NT2/D1 (cell line): ENCODE data around the gene INS.

Experiments
- DNase-seq: peaks from one replicate; pipeline ENCODE4 v3.0.0-alpha.2; 2011; ENCODE audit warnings: low read depth, low spot score
- H3K27me3 ChIP-seq: 2 replicates; pipeline ENCODE4 v1.6.0; 2011; ENCODE audit warnings: mild to moderate bottlenecking; ENCODE audit not compliant: insufficient read length, insufficient read depth
- H3K36me3 ChIP-seq: 2 replicates; pipeline ENCODE4 v1.6.1; 2011; ENCODE audit warnings: mild to moderate bottlenecking, low read length, mixed read lengths; ENCODE audit not compliant: insufficient read depth, insufficient read length
- H3K4me1 ChIP-seq: 2 replicates; pipeline ENCODE4 v1.5.1; 2011; ENCODE audit not compliant: insufficient read depth, insufficient read length
- H3K4me3 ChIP-seq: 2 replicates; pipeline ENCODE4 v1.5.1; 2011; ENCODE audit warnings: low read depth; ENCODE audit not compliant: insufficient read length
- H3K9ac ChIP-seq: 2 replicates; pipeline ENCODE4 v1.6.0; 2011; ENCODE audit warnings: low read depth; ENCODE audit not compliant: insufficient read length
- H3K9me3 ChIP-seq: 2 replicates; pipeline ENCODE4 v1.5.1; 2011; ENCODE audit warnings: mild to moderate bottlenecking, low read length; ENCODE audit not compliant: insufficient read depth
- SUZ12 ChIP-seq: IDR thresholded peaks from 2 replicates; pipeline ENCODE4 v1.6.1; 2011; ENCODE audit not compliant: insufficient read length, insufficient read depth; ENCODE audit errors: extremely low read depth
- YY1 ChIP-seq: IDR thresholded peaks from 2 replicates; pipeline ENCODE4 v1.6.1; 2011; ENCODE audit not compliant: insufficient read length, insufficient read depth
- ZNF274 ChIP-seq: IDR thresholded peaks from 2 replicates; pipeline ENCODE4 v1.6.1; 2011; ENCODE audit warnings: mild to moderate bottlenecking, low read depth, low read length

Gene INS

DNA sequence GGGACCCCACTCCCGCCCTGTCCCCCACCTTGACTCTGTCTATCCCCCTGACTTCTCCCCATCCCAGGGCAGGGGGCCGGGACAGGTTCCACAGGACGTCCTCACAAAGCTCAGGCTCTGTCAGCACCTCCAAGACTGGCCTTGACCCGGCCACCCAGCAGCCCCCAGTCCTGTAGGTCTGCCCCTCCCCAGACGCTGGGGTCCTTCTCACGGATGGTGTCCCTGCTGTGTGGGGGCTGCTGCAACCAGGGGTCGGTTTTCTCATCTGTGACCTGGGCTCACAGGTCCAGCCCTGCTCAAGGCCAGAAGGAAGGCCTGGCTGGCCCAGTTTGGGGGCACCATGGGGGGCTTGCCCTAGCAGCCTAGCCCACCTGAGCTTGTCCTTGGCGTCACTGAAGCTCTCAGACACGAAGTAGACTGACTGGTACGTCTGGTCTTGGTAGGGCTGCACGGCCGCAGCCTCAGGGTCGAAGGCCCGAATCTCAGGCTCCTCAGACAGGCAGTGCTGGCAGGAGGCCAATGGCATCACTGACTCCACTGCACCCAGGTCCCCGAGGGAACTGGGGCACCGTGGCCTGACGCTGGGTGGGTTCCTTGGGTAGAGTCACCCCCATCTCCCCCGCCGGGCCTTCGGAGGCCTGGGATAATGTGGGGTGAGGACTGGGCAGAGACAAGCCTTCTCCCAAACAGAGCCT lies 4.0 kb upstream of the INS start:
- Histone ChIP-seq H3K9ac (no peak overlapping the region), H3K9me3 (no peaks in the 10 kb centered on the region), H3K4me3 (no peak overlapping the region), H3K36me3 (no peaks in the 10 kb centered on the region), H3K27me3 (no peaks in the 10 kb centered on the region), H3K4me1 (peaks cover 24% of the 10 kb centered on the region)
- TF ChIP-seq YY1: no peak
- no peak for DNase-seq

DNA sequence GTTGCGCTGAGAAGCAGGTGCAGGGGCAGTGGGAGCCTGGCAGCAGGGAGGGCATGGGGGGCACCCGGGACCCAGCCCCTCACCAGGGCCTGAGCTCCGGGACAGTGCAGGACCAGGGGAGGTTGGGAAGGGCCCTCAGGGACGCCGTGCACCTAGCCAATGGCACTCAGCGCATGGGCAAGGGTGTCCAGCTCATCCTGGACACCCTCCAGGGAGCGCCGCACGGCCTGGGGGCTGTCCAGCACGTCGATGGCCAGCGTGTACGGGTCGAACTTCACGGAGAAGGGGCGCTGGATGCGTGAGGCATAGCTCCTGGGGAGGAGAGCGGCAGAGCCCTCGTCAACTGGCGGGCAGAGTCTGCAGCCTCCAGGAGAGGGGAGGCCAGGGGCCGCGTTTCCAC lies 3.1 kb upstream of the INS start:
- Histone ChIP-seq H3K4me3 (no peak overlapping the region), H3K36me3 (no peaks in the 10 kb centered on the region), H3K27me3 (no peaks in the 10 kb centered on the region), H3K4me1 (peaks cover 16% of the 10 kb centered on the region), H3K9me3 (no peaks in the 10 kb centered on the region), H3K9ac (no peak overlapping the region)
- DNase-seq: no peak
- TF ChIP-seq YY1 (no peak), ZNF274 (no peak), SUZ12 (no peak)

DNA sequence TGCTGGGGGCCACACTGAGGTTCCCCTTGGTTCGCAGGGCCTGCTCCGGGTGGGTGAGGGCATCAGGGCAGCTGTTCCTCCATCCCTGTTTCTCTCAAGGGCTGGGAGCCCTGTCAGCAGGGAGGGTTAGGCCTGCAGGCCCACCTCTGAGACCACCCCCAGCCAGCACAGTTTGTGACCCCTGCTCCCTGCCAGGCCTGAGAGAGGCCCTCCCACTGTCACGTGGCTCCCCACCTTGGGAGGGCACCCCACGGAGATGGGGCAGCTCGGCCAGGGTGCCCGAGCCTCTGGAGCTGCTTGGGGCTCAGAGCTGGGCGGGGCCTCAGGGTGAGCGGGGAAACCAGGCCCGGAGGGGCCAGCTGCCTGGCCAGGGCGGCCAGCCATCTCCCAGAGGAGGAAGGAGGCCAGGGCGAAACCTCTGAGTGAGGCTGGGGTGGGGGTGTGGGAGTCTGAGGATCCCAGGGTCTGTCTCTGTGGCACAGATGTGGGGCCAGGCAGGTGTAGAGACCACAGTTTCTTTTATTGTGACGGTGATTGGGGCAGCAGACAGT lies 2.5 kb upstream of the INS start:
- TF ChIP-seq YY1 (no peak), ZNF274 (no peak), SUZ12 (no peak)
- Histone ChIP-seq H3K9ac (peak overlapping the region; percentile 32), H3K9me3 (no peaks in the 10 kb centered on the region), H3K36me3 (no peaks in the 10 kb centered on the region), H3K4me3 (no peak overlapping the region), H3K27me3 (no peaks in the 10 kb centered on the region), H3K4me1 (peaks cover 11% of the 10 kb centered on the region)
- no peak for DNase-seq

DNA sequence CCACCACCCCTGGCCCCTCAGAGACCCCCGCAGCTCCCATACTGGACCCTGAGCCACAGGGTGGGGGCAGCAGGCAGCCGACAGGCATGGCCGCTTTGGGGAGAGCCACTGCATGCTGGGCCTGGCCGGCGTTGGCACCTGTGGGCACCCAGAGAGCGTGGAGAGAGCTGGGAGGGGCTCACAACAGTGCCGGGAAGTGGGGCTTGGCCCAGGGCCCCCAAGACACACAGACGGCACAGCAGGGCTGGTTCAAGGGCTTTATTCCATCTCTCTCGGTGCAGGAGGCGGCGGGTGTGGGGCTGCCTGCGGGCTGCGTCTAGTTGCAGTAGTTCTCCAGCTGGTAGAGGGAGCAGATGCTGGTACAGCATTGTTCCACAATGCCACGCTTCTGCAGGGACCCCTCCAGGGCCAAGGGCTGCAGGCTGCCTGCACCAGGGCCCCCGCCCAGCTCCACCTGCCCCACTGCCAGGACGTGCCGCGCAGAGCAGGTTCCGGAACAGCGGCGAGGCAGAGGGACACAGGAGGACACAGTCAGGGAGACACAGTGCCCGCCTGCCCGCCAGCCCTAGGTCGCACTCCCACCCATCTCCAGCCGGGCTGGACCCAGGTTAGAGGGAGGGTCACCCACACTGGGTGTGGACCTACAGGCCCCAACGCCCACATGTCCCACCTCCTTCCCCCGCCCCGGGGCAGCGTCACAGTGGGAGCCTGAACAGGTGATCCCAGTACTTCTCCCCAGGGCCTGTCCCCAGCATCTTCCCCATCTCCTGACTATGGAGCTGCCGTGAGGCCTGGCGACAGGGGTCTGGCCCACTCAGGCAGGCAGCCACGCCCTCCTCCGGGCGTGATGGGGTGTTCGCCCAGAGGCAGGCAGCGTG lies 1.2 kb downstream of the INS start:
- no peak for DNase-seq
- Histone ChIP-seq H3K9ac (no peak overlapping the region), H3K4me1 (peaks cover 6% of the 10 kb centered on the region), H3K4me3 (no peak overlapping the region), H3K36me3 (no peaks in the 10 kb centered on the region), H3K9me3 (no peaks in the 10 kb centered on the region), H3K27me3 (peaks cover 11% of the 10 kb centered on the region)
- TF ChIP-seq YY1 (no peak), SUZ12 (no peak), ZNF274 (no peak)

DNA sequence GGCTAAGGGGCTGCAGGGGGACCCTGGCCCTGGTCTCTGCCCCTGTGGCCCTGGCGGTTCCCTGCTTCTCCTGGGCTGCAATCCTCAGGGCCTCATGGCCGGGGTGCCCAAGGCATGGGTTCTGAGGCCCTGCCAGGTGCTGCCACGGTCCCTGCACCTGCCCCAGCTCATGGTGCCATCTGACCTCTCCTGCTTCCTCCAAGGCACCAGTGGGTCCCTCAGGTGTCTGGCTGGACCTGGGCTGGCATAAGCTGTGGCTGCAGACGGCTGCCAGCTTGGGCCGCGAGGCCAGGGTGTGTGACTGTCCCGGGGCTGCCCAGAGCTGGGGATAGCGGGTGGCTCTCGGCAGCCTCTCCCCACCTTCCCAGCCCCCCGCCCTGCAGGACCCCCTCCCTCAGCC lies 2.0 kb downstream of the INS start:
- no peak for TF ChIP-seq ZNF274
- no peak for TF ChIP-seq YY1
- no peak for TF ChIP-seq SUZ12
- H3K36me3 ChIP-seq: no peaks in the 10 kb centered on the region

DNA sequence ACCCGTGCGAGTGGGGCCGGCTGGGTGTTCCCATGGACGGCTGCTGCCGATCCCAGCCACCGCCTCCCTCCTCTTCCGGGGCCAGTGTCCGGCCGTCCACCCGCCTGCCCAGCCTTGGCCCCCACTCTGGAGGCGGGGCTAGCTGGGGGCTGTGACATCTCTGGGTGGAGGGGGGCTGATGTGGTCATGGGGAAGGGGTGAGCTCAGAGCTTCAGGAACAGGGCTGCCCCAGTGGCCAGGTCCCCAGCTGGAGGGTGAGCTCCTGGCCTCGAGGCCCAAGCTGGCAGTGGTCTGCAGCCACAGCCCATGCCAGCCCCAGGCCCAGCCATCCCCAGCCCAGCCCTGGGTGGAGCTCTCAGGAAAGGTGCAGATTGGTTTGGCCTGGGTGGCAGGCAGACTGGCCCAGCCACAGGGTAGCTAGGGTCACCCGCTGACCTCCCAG lies 2.7 kb downstream of the INS start:
- Histone ChIP-seq H3K9me3 (no peaks in the 10 kb centered on the region), H3K4me1 (peaks cover 5% of the 10 kb centered on the region), H3K9ac (no peak overlapping the region), H3K4me3 (no peak overlapping the region), H3K36me3 (no peaks in the 10 kb centered on the region), H3K27me3 (peaks cover 18% of the 10 kb centered on the region)
- TF ChIP-seq YY1: no peak
- TF ChIP-seq ZNF274: no peak
- no peak for TF ChIP-seq SUZ12
- no peak for DNase-seq

More for the DNA sequence above, 2.0 kb downstream of the INS start:
- H3K4me3 ChIP-seq: no peak overlapping the region
- H3K4me1 ChIP-seq: peaks cover 6% of the 10 kb centered on the region
- H3K9me3 ChIP-seq: no peaks in the 10 kb centered on the region
- DNase-seq: no peak
- no peak overlapping the region for H3K9ac ChIP-seq
- peaks cover 18% of the 10 kb centered on the region for H3K27me3 ChIP-seq

DNA sequence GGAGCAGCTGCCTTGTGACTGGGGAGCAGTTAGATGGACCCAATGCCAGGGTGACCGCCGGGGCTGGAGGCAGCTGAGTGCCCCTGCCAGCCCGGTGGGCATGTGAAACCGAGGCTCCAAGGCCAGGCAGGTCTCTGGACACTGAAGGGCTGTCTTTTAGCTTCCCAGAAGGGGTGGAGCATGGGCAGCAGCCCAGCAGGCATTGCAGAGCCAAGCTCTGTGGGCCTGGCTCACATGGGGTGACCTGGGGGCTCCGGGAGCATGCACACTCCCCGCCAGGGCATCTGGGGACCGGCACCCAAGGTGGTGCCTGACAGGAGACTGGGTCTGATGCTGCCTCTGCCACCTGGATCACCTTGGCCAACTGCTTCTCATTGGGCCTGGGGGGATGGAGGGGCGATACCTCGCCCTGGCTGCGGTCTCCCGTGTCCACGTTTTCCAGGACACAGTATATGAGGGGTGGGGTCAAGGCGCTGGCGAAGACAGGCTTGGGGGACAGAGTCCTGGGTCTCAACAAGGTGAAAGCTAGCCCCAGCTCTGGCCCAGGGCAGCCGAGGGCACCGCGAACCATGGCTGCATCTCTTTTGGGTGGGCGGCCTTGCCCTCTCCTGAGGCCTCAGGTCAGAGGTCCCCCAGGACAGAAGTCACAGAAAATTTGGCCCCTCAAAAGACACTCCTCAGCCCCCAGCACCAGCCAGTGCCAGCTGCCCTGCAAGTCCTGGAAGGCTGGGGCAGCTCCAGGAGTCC lies 3.5 kb downstream of the INS start:
- H3K4me1 ChIP-seq: peaks cover 2% of the 10 kb centered on the region
- no peak overlapping the region for H3K9ac ChIP-seq
- no peaks in the 10 kb centered on the region for H3K9me3 ChIP-seq
- DNase-seq: no peak
- no peak overlapping the region for H3K4me3 ChIP-seq
- TF ChIP-seq YY1: no peak
- TF ChIP-seq ZNF274: no peak
- peaks cover 18% of the 10 kb centered on the region for H3K27me3 ChIP-seq
- H3K36me3 ChIP-seq: no peaks in the 10 kb centered on the region
